Astrocyte of the spinal cord (primary cell): ENCODE data around the gene TOMM22.

Experiments used
- DNase-seq: peaks from one replicate; pipeline ENCODE4 v3.0.0; 2011; ENCODE audit warnings: low read depth, low spot score
- H3K4me3 ChIP-seq: 2 replicates; pipeline ENCODE4 v1.5.1; 2011; ENCODE audit warnings: low read depth, mild to moderate bottlenecking, low read length, moderate library complexity
- in situ Hi-C: cut with HindIII; loops from 2 replicates; pipeline ENCODE4 v1.10.0; 2017; ENCODE audit warnings: low sequenced_read_pairs
- TF ChIP-seq, protein P1 (sequence below): IDR thresholded peaks from 2 replicates; pipeline ENCODE4 v1.5.1; 2012; ENCODE audit warnings: low read depth, mild to moderate bottlenecking, low read length, inconsistent platforms

TOMM22 gene

GRCh38 chr22:38716826-38717225 is 35.1 kb downstream of the TOMM22 start:
- in situ Hi-C loops = no loop called here
- no peak for DNase-seq
- H3K4me3 ChIP-seq = no peak overlapping the region
- TF ChIP-seq, protein P1, sequence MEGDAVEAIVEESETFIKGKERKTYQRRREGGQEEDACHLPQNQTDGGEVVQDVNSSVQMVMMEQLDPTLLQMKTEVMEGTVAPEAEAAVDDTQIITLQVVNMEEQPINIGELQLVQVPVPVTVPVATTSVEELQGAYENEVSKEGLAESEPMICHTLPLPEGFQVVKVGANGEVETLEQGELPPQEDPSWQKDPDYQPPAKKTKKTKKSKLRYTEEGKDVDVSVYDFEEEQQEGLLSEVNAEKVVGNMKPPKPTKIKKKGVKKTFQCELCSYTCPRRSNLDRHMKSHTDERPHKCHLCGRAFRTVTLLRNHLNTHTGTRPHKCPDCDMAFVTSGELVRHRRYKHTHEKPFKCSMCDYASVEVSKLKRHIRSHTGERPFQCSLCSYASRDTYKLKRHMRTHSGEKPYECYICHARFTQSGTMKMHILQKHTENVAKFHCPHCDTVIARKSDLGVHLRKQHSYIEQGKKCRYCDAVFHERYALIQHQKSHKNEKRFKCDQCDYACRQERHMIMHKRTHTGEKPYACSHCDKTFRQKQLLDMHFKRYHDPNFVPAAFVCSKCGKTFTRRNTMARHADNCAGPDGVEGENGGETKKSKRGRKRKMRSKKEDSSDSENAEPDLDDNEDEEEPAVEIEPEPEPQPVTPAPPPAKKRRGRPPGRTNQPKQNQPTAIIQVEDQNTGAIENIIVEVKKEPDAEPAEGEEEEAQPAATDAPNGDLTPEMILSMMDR = no peak

DNA sequence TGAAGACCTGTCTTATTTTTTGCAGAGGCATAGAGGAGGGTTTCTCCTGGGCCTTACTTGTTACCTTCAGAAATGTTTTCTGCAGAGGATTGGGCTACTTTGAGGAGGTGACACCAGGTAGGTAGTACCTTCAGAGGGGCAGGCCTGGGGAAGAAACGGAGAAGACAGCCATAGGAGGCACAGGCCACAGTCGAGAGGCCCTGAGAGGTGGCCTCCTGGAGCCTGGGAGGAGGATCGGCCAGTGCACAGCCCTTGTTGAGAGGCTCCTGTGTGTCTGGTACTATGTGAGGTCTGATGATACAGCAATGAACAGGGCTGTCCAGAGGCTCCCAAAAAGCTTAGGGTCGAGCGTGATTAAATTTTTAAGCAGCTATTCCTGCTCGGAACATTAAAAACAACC is 35.5 kb downstream of the TOMM22 start:
- in situ Hi-C loops = no loop called here
- H3K4me3 ChIP-seq = no peak overlapping the region
- no peak for DNase-seq
- TF ChIP-seq, protein P1 = no peak

DNA sequence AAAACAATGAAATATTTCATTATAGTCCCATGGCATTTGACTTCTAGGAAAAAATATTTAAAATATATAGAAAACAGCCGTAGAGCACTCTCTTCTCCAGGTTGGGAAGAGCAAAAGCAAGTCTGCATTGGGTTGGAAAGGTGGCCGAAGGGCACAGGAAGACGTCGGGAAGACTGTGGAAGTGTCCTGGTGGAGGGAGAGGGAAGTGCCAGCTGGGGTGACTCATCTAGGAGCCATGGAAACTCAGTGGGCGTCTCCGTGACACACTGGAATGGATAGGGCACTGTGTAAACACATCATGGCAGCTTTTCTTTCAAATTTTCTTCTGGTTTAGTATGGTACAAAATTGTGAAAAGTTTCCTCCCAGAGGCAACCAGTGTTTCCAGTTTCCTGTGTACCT is 36.7 kb downstream of the TOMM22 start:
- TF ChIP-seq, protein P1 = peak; percentile 69
- in situ Hi-C loops = no loop called here
- peak; percentile 65 for DNase-seq

DNA sequence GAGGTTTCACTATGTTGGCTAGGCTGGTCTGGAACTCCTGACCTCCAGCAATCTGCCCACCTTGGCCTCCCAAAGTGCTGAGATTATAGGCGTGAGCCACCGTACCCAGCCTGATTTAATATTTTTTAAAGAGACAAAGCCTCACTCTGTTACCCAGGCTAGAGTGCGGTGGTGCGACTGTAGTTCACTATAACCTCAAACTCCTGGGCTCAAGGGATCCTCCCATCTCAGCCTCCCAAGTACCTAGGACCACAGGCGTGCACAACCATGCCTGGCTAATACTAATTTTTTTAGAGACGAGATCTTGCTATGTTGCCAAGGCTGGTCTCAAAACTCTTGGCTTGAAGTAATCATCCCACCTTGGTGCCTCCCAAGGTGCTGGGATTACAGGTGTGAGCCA is 37.4 kb downstream of the TOMM22 start:
- H3K4me3 ChIP-seq = no peak overlapping the region
- TF ChIP-seq, protein P1 = no peak
- in situ Hi-C loops = no loop called here
- DNase-seq = no peak

More for the DNA sequence above, 36.7 kb downstream of the TOMM22 start:
- H3K4me3 ChIP-seq = no peak overlapping the region

DNA sequence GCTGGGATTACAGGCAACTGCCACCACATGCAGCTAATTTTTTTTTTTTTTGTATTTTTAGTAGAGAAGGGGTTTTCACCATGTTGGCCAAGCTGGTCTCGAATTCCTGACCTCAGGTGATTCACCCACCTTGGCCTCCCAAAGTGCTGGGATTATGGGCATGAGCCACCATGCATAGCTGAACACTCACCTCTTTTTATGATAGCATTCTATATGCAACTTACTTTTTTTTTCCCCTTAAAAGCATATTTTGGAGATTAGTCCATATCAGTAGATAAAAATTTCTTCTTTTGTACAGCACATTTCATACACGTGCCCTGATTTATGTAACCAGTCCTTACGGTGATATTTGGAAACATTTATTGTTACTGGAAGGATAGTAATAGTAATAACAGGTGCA is 38.6 kb downstream of the TOMM22 start:
- no peak overlapping the region for H3K4me3 ChIP-seq
- in situ Hi-C loops = no loop called here
- no peak for DNase-seq
- TF ChIP-seq, protein P1 = no peak

DNA sequence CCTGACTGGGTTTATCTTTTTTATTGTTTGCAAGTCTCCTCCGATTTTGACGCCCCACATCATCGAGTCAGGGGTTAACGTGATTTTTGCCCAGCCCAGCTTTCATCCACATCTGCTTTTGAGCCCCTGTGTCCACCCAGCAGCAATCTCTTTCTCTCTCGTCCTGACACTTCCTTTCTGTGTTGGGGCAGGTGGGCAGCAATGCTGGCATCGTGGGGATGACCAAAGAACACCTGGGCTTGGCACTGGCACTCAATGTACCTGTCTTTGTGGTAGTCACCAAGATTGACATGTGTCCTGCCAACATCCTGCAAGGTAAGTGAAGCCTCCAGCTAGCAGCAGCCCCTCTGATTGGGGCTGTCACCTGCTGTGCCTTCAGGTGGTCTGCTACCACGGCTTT is 39.8 kb downstream of the TOMM22 start:
- in situ Hi-C loops = no loop called here
- TF ChIP-seq, protein P1 = no peak
- H3K4me3 ChIP-seq = no peak overlapping the region
- no peak for DNase-seq

- H3K4me3 ChIP-seq = no peak overlapping the region
- in situ Hi-C loops = no loop called here
- TF ChIP-seq, protein P1 = no peak
- no peak for DNase-seq
Observed at GRCh38 chr22:38724176-38724575, 42.4 kb downstream of the TOMM22 start.
